ENCODE measurements around the gene FBXO48.

DNA sequence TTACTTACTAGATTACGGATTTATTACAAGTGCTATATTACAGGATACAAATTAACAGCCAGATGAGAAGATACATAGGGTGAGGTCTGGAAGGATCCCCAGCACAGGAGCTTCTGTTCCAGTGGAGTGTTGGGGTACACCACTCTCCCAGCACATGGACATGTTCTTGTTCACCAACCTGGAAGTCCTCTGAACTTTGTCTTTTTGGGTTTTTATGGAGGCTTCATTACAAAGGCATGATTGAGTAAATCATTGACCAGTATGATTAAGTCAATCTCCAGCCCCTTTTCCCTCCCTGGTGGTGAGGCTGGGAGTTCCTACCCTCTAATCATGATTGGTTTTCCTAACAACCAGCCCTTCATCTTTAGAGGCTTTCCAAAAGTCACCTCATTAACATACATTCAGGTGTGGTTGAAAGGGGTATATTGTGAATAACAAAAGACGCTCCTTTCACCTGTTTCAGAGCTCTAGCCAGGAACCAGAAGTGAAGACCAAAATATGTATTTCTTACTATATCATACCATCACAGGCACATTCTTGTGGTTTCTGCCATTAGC, 38.6 kb upstream of the FBXO48 start:
- TF ChIP-seq POLR2A (IDR thresholded peaks at IDR 0.05) (no peak), CTCF (IDR thresholded peaks at IDR 0.05) (no peak)

All from adrenal gland (tissue), 5 donors.